Measurements from ENCODE around the gene LBHD1. TPM values are rescaled to one million over a fixed set of nuclear protein-coding genes. Genes with fewer than 3 reads are reported as not detected.
A peak's percentile ranks its signal among the peaks of the same experiment; 100 is the strongest.
"Not testable (repeated sequence)": the region's sequence is repeated elsewhere in the genome, so short reads cannot be mapped to it uniquely, and the experiment has no call there.

The LBHD1 gene
- total RNA-seq, 3 donors from 2014 or later: 7.4 to 10.6 (median 10.6) TPM

DNA sequence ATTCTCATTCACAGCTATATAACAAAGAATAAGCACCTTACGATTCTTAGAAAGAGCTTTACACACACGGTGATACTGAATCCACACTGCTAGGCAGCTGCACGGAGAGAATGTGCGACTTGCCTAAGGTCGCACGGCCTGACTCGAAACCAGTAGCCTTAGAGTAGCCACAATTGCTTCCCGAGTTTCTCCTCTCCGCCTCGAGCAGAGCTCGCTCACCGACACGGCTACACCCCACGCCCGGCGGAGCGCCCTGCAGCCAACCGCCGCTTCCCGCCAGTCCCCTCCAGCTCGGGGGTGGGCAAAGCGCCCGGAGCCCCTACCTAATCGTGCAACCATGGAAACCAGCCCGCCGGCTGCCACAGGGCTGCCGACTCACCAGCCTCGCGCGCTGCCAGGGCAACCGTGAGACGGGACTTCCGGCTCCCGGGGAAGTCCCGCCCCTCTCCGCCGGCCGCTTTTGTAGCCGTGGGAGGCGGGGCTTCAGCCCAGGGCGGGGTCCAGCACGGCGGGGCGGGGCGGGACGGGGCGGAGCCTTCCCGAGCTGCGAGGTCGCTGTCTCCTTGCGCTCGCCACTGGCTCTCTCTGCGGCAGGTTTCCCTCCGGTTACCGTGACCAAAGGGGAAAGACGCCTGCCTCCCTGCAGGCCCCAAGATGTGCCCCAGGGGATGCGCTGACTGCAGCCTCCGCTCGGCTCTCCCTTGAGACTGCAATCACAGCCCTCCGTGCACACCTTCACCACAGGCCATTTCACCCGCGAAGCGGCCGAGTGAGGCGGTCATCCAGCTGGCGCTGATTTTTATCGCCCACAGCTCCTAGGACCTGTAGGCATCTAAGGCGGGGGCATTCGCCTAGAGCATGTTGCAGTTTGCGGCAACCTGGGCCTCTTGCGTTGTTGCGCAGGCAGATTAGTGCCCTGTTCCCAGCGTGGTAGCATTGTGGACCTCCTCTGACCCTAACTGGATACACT lies 34.1 kb upstream of the LBHD1 start:
- DNase-seq (peak; percentile 97 to 98 (median 97)), ATAC-seq (peak; percentile 87)
- intact Hi-C loops (cut with DNase I, micrococcal nuclease): no loop called here
- TF ChIP-seq, protein P1, sequence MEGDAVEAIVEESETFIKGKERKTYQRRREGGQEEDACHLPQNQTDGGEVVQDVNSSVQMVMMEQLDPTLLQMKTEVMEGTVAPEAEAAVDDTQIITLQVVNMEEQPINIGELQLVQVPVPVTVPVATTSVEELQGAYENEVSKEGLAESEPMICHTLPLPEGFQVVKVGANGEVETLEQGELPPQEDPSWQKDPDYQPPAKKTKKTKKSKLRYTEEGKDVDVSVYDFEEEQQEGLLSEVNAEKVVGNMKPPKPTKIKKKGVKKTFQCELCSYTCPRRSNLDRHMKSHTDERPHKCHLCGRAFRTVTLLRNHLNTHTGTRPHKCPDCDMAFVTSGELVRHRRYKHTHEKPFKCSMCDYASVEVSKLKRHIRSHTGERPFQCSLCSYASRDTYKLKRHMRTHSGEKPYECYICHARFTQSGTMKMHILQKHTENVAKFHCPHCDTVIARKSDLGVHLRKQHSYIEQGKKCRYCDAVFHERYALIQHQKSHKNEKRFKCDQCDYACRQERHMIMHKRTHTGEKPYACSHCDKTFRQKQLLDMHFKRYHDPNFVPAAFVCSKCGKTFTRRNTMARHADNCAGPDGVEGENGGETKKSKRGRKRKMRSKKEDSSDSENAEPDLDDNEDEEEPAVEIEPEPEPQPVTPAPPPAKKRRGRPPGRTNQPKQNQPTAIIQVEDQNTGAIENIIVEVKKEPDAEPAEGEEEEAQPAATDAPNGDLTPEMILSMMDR (IDR thresholded peaks at IDR 0.05): no peak
- no peaks in the 10 kb centered on the region for H3K9me3 ChIP-seq
- H3K4me3 ChIP-seq: peak overlapping the region; percentile 47
- peaks cover 32% of the 10 kb centered on the region for H3K4me1 ChIP-seq (ENCODE audit: low read depth)
- no peaks in the 10 kb centered on the region for H3K36me3 ChIP-seq (ENCODE audit: low read depth)

DNA sequence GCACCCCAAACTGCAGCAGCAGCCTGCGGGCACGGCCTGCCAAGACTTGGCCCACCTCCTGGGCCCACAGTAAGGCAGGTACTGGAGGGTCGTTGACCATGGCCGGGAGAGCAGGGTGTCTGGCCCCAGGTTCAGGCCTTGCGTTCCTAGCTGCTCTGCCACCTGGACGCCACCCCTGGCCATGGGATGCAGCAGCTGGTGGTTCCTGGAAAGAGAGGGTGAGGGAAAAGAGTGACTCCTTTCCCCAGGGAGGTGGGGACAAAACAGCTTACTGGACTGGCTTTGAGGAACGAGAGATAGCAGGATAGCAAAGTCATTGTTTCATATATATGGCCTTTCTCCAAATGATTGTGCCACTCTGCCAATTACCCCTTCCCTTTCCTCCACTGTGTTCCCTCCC lies 33.3 kb upstream of the LBHD1 start:
- intact Hi-C loops (cut with DNase I, micrococcal nuclease): no loop called here
- Histone ChIP-seq H3K4me1 (ENCODE audit: low read depth) (peaks cover 32% of the 10 kb centered on the region), H3K4me3 (no peak overlapping the region), H3K9me3 (no peaks in the 10 kb centered on the region), H3K36me3 (ENCODE audit: low read depth) (no peaks in the 10 kb centered on the region)
- peak; percentile 33 to 59 (median 54) for DNase-seq
- ATAC-seq: peak; percentile 3
- TF ChIP-seq, protein P1 (IDR thresholded peaks at IDR 0.05): no peak

DNA sequence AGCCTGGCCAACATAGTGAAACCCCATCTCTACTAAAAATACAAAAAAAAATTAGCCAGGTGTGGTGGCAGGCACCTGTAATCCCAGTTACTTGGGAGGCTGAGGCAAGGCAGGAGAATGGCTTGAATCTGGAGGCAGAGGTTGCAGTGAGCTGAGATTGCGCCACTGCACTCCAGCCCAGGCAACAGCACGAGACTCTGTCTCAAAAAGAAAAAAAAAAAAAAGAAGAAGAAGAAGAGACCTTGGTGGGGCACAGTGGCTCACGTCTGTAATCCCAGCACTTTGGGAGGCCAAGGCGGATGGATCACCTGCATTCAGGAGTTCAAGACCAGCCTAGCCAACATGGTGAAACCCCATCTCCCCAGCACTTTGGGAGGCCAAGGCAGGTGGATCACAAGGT lies 31.9 kb upstream of the LBHD1 start:
- H3K4me1 ChIP-seq (ENCODE audit: low read depth): peaks cover 27% of the 10 kb centered on the region
- peak in 2 of 3 donors; percentile 22 to 25 for DNase-seq
- intact Hi-C loops (cut with DNase I, micrococcal nuclease); H3K36me3 ChIP-seq (ENCODE audit: low read depth); H3K4me3 ChIP-seq; ATAC-seq; H3K9me3 ChIP-seq: not testable (repeated sequence)

- ATAC-seq: no peak
- peak in 1 of 3 donors; percentile 12 for DNase-seq
- Histone ChIP-seq H3K9me3 (no peaks in the 10 kb centered on the region), H3K36me3 (ENCODE audit: low read depth) (no peaks in the 10 kb centered on the region), H3K4me1 (ENCODE audit: low read depth) (peaks cover 16% of the 10 kb centered on the region), H3K4me3 (no peak overlapping the region)
- intact Hi-C loops (cut with DNase I, micrococcal nuclease): no loop called here
- TF ChIP-seq, protein P1 (IDR thresholded peaks at IDR 0.05): no peak
Observed at GRCh38 chr11:62702246-62702645, 30.2 kb upstream of the LBHD1 start.

- ATAC-seq: peak; percentile 92
- Histone ChIP-seq H3K36me3 (ENCODE audit: low read depth) (no peaks in the 10 kb centered on the region), H3K4me1 (ENCODE audit: low read depth) (no peaks in the 10 kb centered on the region), H3K9me3 (no peaks in the 10 kb centered on the region), H3K4me3 (no peak overlapping the region)
- DNase-seq: peak; percentile 62 to 91 (median 78)
- TF ChIP-seq, protein P1 (IDR thresholded peaks at IDR 0.05): peak; percentile 65
- intact Hi-C loops (cut with DNase I, micrococcal nuclease): loop anchor here (10.0 kb wide), 1 partner anchor 300 kb away; no protein-coding TSS in a partner anchor
Observed at GRCh38 chr11:62694455-62695167, 22.5 kb upstream of the LBHD1 start.

DNA sequence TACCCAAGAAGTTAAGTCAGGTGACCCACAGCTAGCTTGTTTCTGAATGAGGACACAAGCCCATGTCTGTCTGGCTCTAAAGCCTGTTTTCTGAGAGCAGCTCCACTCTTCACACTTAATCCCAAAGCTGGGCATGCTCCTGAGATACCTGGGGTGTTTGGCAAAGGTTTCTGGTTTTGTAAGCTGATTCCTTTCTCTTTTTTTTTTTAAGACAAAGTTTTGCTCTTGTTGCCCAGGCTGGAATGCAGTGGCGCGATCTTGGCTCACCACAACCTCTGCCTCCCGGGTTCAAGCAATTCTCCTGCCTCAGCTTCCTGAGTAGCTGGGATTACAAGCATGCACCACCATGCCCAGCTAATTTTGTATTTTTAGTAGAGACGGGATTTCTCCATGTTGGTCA lies 21.6 kb upstream of the LBHD1 start:
- not testable (repeated sequence) for ATAC-seq; DNase-seq; H3K36me3 ChIP-seq (ENCODE audit: low read depth); H3K4me3 ChIP-seq; H3K4me1 ChIP-seq (ENCODE audit: low read depth); H3K9me3 ChIP-seq
- intact Hi-C loops (cut with DNase I, micrococcal nuclease): loop anchor here (10.0 kb wide), 1 partner anchor 299 kb away; no protein-coding TSS in a partner anchor

All from mucosa of descending colon (tissue), 3 donors.